ENCODE measurements around the gene MTRF1L. TPM values are rescaled to one million over a fixed set of nuclear protein-coding genes. Genes with fewer than 3 reads are reported as not detected.
A peak's percentile ranks its signal among the peaks of the same experiment; 100 is the strongest.

MTRF1L gene, protein sequence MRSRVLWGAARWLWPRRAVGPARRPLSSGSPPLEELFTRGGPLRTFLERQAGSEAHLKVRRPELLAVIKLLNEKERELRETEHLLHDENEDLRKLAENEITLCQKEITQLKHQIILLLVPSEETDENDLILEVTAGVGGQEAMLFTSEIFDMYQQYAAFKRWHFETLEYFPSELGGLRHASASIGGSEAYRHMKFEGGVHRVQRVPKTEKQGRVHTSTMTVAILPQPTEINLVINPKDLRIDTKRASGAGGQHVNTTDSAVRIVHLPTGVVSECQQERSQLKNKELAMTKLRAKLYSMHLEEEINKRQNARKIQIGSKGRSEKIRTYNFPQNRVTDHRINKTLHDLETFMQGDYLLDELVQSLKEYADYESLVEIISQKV
- 8.1 and 16.0 TPM in 2 replicates for polyA plus RNA-seq (2011; rRNA removed)
- polyA minus RNA-seq (2011; rRNA and poly(A)+ RNA removed): 3.9 and 6.0 TPM in 2 replicates

DNA sequence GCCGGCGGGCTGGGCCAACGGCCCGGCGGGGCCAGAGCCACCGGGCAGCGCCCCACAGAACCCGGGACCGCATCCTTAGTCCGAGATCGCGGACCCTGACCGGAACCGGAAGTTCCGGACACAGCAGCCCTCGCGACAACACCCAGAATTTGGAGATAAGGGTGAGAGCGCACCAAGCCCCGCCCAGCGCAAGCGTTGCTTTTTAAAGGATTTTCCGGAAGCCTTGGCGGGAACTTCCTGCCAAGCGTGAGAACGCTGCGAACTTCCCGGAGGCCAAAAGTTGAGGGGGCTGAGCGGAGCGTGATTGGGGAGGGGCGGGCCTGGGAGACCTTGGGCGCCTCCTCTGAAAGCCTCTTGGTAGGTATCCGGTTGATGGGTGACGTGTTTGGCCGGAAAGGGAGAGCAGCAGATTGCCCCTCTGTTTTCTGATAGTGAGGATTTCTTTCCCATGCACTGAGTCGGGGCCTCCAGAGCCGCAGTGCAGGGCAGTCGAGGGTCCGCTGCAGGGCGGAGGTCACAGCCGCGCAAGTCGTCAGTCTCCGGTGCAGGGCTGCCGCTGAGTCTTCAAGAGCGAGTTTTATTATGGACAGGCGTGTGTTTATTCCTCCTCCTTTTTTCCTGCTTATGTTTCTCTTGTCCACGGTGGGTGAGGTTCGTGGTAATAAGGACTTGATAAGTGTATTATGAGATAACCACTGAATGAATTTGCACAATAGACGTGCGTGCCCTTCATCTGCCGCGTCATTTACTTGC, at the start of gene MTRF1L:
Gene MTRF1L, minus strand, starts transcription at position 97 of the 753 bp plus-strand sequence. Its CDS starts 24 bp downstream, at position 73.
- Histone ChIP-seq H3K36me3 (ENCODE audit: control insufficient read depth, insufficient read depth, low read length) (no peaks in the 10 kb centered on the region), H3K27me3 (ENCODE audit: control insufficient read depth, insufficient read depth, low read length) (no peaks in the 10 kb centered on the region), H3K4me3 (ENCODE audit: low read depth, low read length) (peak within 1 kb of the TSS; percentile 62)
- CTCF ChIA-PET: no interaction called here
- peak; percentile 78 for DNase-seq (ENCODE audit: low read depth)
- POLR2A ChIA-PET: interaction anchor here (1.8 kb wide), 1 partner anchor 20 kb away, joined by 5 read pairs; the partner anchor contains the start of gene FBXO5
- TF ChIP-seq, protein P1, sequence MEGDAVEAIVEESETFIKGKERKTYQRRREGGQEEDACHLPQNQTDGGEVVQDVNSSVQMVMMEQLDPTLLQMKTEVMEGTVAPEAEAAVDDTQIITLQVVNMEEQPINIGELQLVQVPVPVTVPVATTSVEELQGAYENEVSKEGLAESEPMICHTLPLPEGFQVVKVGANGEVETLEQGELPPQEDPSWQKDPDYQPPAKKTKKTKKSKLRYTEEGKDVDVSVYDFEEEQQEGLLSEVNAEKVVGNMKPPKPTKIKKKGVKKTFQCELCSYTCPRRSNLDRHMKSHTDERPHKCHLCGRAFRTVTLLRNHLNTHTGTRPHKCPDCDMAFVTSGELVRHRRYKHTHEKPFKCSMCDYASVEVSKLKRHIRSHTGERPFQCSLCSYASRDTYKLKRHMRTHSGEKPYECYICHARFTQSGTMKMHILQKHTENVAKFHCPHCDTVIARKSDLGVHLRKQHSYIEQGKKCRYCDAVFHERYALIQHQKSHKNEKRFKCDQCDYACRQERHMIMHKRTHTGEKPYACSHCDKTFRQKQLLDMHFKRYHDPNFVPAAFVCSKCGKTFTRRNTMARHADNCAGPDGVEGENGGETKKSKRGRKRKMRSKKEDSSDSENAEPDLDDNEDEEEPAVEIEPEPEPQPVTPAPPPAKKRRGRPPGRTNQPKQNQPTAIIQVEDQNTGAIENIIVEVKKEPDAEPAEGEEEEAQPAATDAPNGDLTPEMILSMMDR (IDR thresholded peaks at IDR 0.05; ENCODE audit: insufficient read depth, low read depth, low read length): no peak

GRCh38 chr6:153051801-153052200, 49.3 kb upstream of the MTRF1L start:
- Histone ChIP-seq H3K4me3 (ENCODE audit: low read depth, low read length) (no peak overlapping the region), H3K36me3 (ENCODE audit: control insufficient read depth, insufficient read depth, low read length) (no peaks in the 10 kb centered on the region), H3K27me3 (ENCODE audit: control insufficient read depth, insufficient read depth, low read length) (no peaks in the 10 kb centered on the region)
- TF ChIP-seq, protein P1 (IDR thresholded peaks at IDR 0.05; ENCODE audit: insufficient read depth, low read depth, low read length): no peak
- CTCF ChIA-PET: interaction anchor here (0.8 kb wide), 1 partner anchor 10 kb away, joined by 3 read pairs; no protein-coding TSS in a partner anchor
- POLR2A ChIA-PET: no interaction called here
- DNase-seq (ENCODE audit: low read depth): no peak

DNA sequence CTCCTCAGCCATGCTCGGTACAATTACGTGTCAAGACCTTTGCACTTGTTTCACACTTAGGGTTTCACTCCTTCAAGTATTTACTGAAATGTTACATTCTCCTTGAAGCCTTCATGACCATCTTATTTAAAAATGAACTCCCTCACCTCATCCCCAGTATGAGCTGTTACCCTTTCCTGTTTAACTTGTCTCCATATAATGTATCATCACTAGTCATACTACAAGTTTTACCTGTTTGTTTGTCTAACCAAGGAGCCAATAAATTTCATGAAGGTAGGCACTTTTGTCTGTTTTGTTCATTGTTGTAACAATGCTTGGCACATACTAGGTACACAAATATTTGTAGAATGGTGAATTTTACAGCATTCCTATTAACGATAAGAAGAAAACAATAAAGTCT, 46.1 kb upstream of the MTRF1L start:
- Histone ChIP-seq H3K36me3 (ENCODE audit: control insufficient read depth, insufficient read depth, low read length) (no peaks in the 10 kb centered on the region), H3K4me3 (ENCODE audit: low read depth, low read length) (no peak overlapping the region), H3K27me3 (ENCODE audit: control insufficient read depth, insufficient read depth, low read length) (no peaks in the 10 kb centered on the region)
- no peak for DNase-seq (ENCODE audit: low read depth)
- ChIA-PET CTCF (no interaction called here), POLR2A (no interaction called here)
- TF ChIP-seq, protein P1 (IDR thresholded peaks at IDR 0.05; ENCODE audit: insufficient read depth, low read depth, low read length): no peak

DNA sequence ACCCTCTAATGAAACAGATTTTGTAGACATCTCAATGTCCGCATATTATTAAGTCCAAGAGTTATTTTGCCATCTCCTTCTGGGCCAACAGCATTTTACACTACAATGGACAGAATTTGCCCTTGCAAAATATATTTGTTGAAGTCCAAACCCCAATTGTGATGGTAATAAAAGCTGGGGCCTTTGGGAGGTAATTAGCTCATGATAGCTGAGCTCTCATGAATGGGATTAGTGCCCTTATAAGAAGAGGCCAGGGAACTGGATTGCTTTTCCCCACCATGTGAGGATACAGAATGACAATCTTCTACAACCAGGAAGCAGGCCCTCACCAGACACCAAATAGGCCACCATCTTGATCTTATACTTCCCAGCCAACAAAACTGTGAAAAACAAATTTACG, 44.9 kb upstream of the MTRF1L start:
- ChIA-PET CTCF (no interaction called here), POLR2A (no interaction called here)
- Histone ChIP-seq H3K36me3 (ENCODE audit: control insufficient read depth, insufficient read depth, low read length) (no peaks in the 10 kb centered on the region), H3K27me3 (ENCODE audit: control insufficient read depth, insufficient read depth, low read length) (no peaks in the 10 kb centered on the region), H3K4me3 (ENCODE audit: low read depth, low read length) (no peak overlapping the region)
- no peak for DNase-seq (ENCODE audit: low read depth)
- TF ChIP-seq, protein P1 (IDR thresholded peaks at IDR 0.05; ENCODE audit: insufficient read depth, low read depth, low read length): no peak

- Histone ChIP-seq H3K27me3 (ENCODE audit: control insufficient read depth, insufficient read depth, low read length) (no peaks in the 10 kb centered on the region), H3K4me3 (ENCODE audit: low read depth, low read length) (no peak overlapping the region), H3K36me3 (ENCODE audit: control insufficient read depth, insufficient read depth, low read length) (no peaks in the 10 kb centered on the region)
- CTCF ChIA-PET: interaction anchor here (0.8 kb wide), 1 partner anchor 98 kb away, joined by 3 read pairs; no protein-coding TSS in a partner anchor
- no peak for DNase-seq (ENCODE audit: low read depth)
- TF ChIP-seq, protein P1 (IDR thresholded peaks at IDR 0.05; ENCODE audit: insufficient read depth, low read depth, low read length): no peak
- POLR2A ChIA-PET: no interaction called here
Measured at GRCh38 chr6:153045271-153045670, 42.8 kb upstream of the MTRF1L start.
